Measurements from ENCODE around the gene B3GALT2.

Gene B3GALT2

GRCh38 chr1:193181985-193182384 is 4.4 kb downstream of the B3GALT2 start:
- DNase-seq: no peak

- DNase-seq: no peak
Observed at GRCh38 chr1:193181536-193181935, 4.9 kb downstream of the B3GALT2 start.

GRCh38 chr1:193179094-193179493 is 7.3 kb downstream of the B3GALT2 start:
- no peak for DNase-seq

GRCh38 chr1:193176788-193177187 is 9.6 kb downstream of the B3GALT2 start:
- no peak for DNase-seq

- no peak for DNase-seq
Observed at GRCh38 chr1:193176113-193176512, 10.3 kb downstream of the B3GALT2 start.

- DNase-seq: no peak
Observed at GRCh38 chr1:193157360-193157759, 29.1 kb downstream of the B3GALT2 start.

GRCh38 chr1:193156822-193157142 is 29.6 kb downstream of the B3GALT2 start:
- DNase-seq: no peak

- DNase-seq: no peak
Observed at GRCh38 chr1:193156117-193156821, 30.1 kb downstream of the B3GALT2 start.

GRCh38 chr1:193144999-193145398 is 41.4 kb downstream of the B3GALT2 start:
- no peak for DNase-seq

- DNase-seq: no peak
Observed at GRCh38 chr1:193144361-193144938, 42.0 kb downstream of the B3GALT2 start.

GRCh38 chr1:193143285-193143684 is 43.1 kb downstream of the B3GALT2 start:
- DNase-seq: no peak

GRCh38 chr1:193142409-193142808 is 44.0 kb downstream of the B3GALT2 start:
- no peak for DNase-seq

- DNase-seq: no peak
Observed at GRCh38 chr1:193141804-193142203, 44.6 kb downstream of the B3GALT2 start.

GRCh38 chr1:193140254-193140653 is 46.2 kb downstream of the B3GALT2 start:
- DNase-seq: no peak

- no peak for DNase-seq
Observed at GRCh38 chr1:193131266-193131860, 55.0 kb downstream of the B3GALT2 start.

Data from amniotic stem cell (primary cell).